GM12892 (cell line): ENCODE measurements around the gene TXLNB.
"Not testable (repeated sequence)": the region's sequence is repeated elsewhere in the genome, so short reads cannot be mapped to it uniquely, and the experiment has no call there.

Source experiments
- POLR2A ChIP-seq: IDR thresholded peaks from 2 replicates; pipeline ENCODE4 v1.6.1; 2011; ENCODE audit warnings: low read depth, low read length, control low read depth
- POLR2AphosphoS5 ChIP-seq: IDR thresholded peaks from 2 replicates; pipeline ENCODE4 v1.6.1; 2011; ENCODE audit warnings: low read depth, low read length, control low read depth

- not testable (repeated sequence) for TF ChIP-seq POLR2AphosphoS5, POLR2A
Measured at GRCh38 chr6:139210766-139211165, 81.0 kb downstream of the TXLNB start.
